Measurements from ENCODE around the gene MAML3.

The MAML3 gene

GRCh38 chr4:139800082-139800481, 353.9 kb downstream of the MAML3 start:
- TF ChIP-seq CTCF (IDR thresholded peaks at IDR 0.05; ENCODE audit: low read depth, low read length) (no peak), EZH2phosphoT487 (IDR thresholded peaks at IDR 0.05; ENCODE audit: low read depth) (no peak)
- Histone ChIP-seq H3K4me2 (ENCODE audit: low read length) (no peak overlapping the region), H3K79me2 (ENCODE audit: low read length) (no peaks in the 10 kb centered on the region), H3K27me3 (ENCODE audit: low read depth, low read length) (peaks cover 57% of the 10 kb centered on the region), H3K4me3 (ENCODE audit: low read length) (no peak overlapping the region), H3K27ac (ENCODE audit: low read length) (no peak overlapping the region), H4K20me1 (ENCODE audit: insufficient read depth, low read length) (no peaks in the 10 kb centered on the region), H3K9ac (ENCODE audit: low read length) (no peak overlapping the region), H2AFZ (ENCODE audit: low read depth, low read length) (no peak overlapping the region), H3K4me1 (ENCODE audit: low read length) (0 out of 2 replicates have a peak, but pooled peaks cover 4% of the 10 kb centered on the region), H3K9me3 (ENCODE audit: insufficient read depth, low read length) (no peaks in the 10 kb centered on the region), H3K36me3 (replicated peaks; ENCODE audit: low read depth, low read length) (no peaks in the 10 kb centered on the region)

- H3K9ac ChIP-seq (ENCODE audit: low read length), result no peak overlapping the region
- H4K20me1 ChIP-seq (ENCODE audit: insufficient read depth, low read length), result no peaks in the 10 kb centered on the region
- H3K36me3 ChIP-seq (replicated peaks; ENCODE audit: low read depth, low read length), result no peaks in the 10 kb centered on the region
- peaks cover 61% of the 10 kb centered on the region for H3K27me3 ChIP-seq (ENCODE audit: low read depth, low read length)
- H3K79me2 ChIP-seq (ENCODE audit: low read length), result no peaks in the 10 kb centered on the region
- no peaks in the 10 kb centered on the region for H3K9me3 ChIP-seq (ENCODE audit: insufficient read depth, low read length)
- H3K4me3 ChIP-seq (ENCODE audit: low read length), result no peak overlapping the region
- 0 out of 2 replicates have a peak, but pooled peaks cover 4% of the 10 kb centered on the region for H3K4me1 ChIP-seq (ENCODE audit: low read length)
- H2AFZ ChIP-seq (ENCODE audit: low read depth, low read length), result no peak overlapping the region
- no peak for TF ChIP-seq EZH2phosphoT487 (IDR thresholded peaks at IDR 0.05; ENCODE audit: low read depth)
- no peak for TF ChIP-seq CTCF (IDR thresholded peaks at IDR 0.05; ENCODE audit: low read depth, low read length)
- H3K4me2 ChIP-seq (ENCODE audit: low read length), result no peak overlapping the region
- H3K27ac ChIP-seq (ENCODE audit: low read length), result no peak overlapping the region
These were observed 354.4 kb downstream of the MAML3 start for GRCh38 chr4:139799615-139800014.

GRCh38 chr4:139798456-139798855, 355.5 kb downstream of the MAML3 start:
- Histone ChIP-seq H3K27ac (ENCODE audit: low read length) (no peak overlapping the region), H3K9ac (ENCODE audit: low read length) (no peak overlapping the region), H3K4me3 (ENCODE audit: low read length) (no peak overlapping the region), H3K79me2 (ENCODE audit: low read length) (no peaks in the 10 kb centered on the region), H3K27me3 (ENCODE audit: low read depth, low read length) (peaks cover 63% of the 10 kb centered on the region), H3K36me3 (replicated peaks; ENCODE audit: low read depth, low read length) (no peaks in the 10 kb centered on the region), H2AFZ (ENCODE audit: low read depth, low read length) (no peak overlapping the region), H3K4me1 (ENCODE audit: low read length) (0 out of 2 replicates have a peak, but pooled peaks cover 4% of the 10 kb centered on the region), H4K20me1 (ENCODE audit: insufficient read depth, low read length) (no peaks in the 10 kb centered on the region), H3K4me2 (ENCODE audit: low read length) (no peak overlapping the region), H3K9me3 (ENCODE audit: insufficient read depth, low read length) (no peaks in the 10 kb centered on the region)
- TF ChIP-seq EZH2phosphoT487 (IDR thresholded peaks at IDR 0.05; ENCODE audit: low read depth), result no peak
- no peak for TF ChIP-seq CTCF (IDR thresholded peaks at IDR 0.05; ENCODE audit: low read depth, low read length)

- H3K9ac ChIP-seq (ENCODE audit: low read length), result no peak overlapping the region
- no peak overlapping the region for H3K4me3 ChIP-seq (ENCODE audit: low read length)
- peaks cover 64% of the 10 kb centered on the region for H3K27me3 ChIP-seq (ENCODE audit: low read depth, low read length)
- H3K9me3 ChIP-seq (ENCODE audit: insufficient read depth, low read length), result no peaks in the 10 kb centered on the region
- H3K4me1 ChIP-seq (ENCODE audit: low read length), result 0 out of 2 replicates have a peak, but pooled peaks cover 4% of the 10 kb centered on the region
- TF ChIP-seq EZH2phosphoT487 (IDR thresholded peaks at IDR 0.05; ENCODE audit: low read depth) (no peak), CTCF (IDR thresholded peaks at IDR 0.05; ENCODE audit: low read depth, low read length) (no peak)
- H4K20me1 ChIP-seq (ENCODE audit: insufficient read depth, low read length), result no peaks in the 10 kb centered on the region
- H3K36me3 ChIP-seq (replicated peaks; ENCODE audit: low read depth, low read length), result no peaks in the 10 kb centered on the region
- H3K79me2 ChIP-seq (ENCODE audit: low read length), result no peaks in the 10 kb centered on the region
- no peak overlapping the region for H3K27ac ChIP-seq (ENCODE audit: low read length)
- no peak overlapping the region for H3K4me2 ChIP-seq (ENCODE audit: low read length)
- no peak overlapping the region for H2AFZ ChIP-seq (ENCODE audit: low read depth, low read length)
These were observed 356.7 kb downstream of the MAML3 start for GRCh38 chr4:139797287-139797686.
